BJ (cell line): ENCODE measurements around the gene HOXB3. TPM values are rescaled to one million over a fixed set of nuclear protein-coding genes. Genes with fewer than 3 reads are reported as not detected.
A peak's percentile ranks its signal among the peaks of the same experiment; 100 is the strongest.

Experiments
- CTCF ChIA-PET: fragments of 350-600 bp; formaldehyde crosslinking; extraction: SDS; loops from one replicate; lab custom pipeline; 2021; ENCODE audit warnings: antibody characterized with exemption, inconsistent platforms; lab: Yijun Ruan, JAX
- POLR2A ChIA-PET: fragments of 300-600 bp; sonication (Branson Sonifier 250); formaldehyde crosslinking; extraction: SDS; loops from one replicate; lab custom pipeline; 2021; ENCODE audit warnings: antibody characterized with exemption; lab: Charles Lee
- DNase-seq: peaks from one replicate; pipeline ENCODE4 v3.0.0-alpha.2; 2011; ENCODE audit warnings: low read depth
- H3K27me3 ChIP-seq: 2 replicates; pipeline ENCODE4 v1.6.0; 2011; ENCODE audit warnings: low read length; ENCODE audit not compliant: control insufficient read depth, insufficient read depth
- H3K36me3 ChIP-seq: 2 replicates; pipeline ENCODE4 v1.5.1; 2011; ENCODE audit warnings: low read length; ENCODE audit not compliant: control insufficient read depth, insufficient read depth
- H3K4me3 ChIP-seq: 2 replicates; pipeline ENCODE4 v1.5.1; 2011; ENCODE audit warnings: low read depth, mild to moderate bottlenecking, control low read depth, low read length
- polyA plus RNA-seq: library from polyadenylated mRNA; depleted of rRNA; stranded (reverse); fragments of >200 nt; gene quantifications from 2 replicates; pipeline ENCODE4 v1.2.3, GENCODE V29; 2011
- TF ChIP-seq, protein P1 (sequence below): IDR thresholded peaks from 2 replicates; pipeline ENCODE4 v1.5.1; 2011; ENCODE audit warnings: low read depth, mild to moderate bottlenecking, control low read depth, inconsistent platforms, low read length, moderate library complexity; ENCODE audit not compliant: insufficient read depth

HOXB3 gene
- polyA plus RNA-seq, 1 experiment, result not detected

DNA sequence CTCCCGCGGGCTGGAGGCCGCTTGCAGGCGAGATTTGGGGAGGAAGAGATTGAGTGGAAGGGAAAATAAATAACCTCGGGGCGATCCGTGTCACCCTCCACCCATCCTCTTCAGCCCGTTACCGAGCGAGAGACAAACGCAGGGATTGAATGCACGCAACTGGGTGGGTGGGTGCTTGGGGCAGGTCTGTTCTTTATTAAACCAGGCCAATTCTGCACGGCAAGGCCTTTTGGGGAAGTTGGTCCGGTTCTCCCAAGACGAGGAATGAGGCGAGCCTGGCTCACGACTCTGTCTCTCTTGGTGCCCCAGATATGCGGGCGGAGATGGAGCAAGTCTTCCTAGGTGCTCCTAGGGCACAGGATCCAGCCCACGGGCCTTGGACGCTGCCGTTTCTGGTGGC is 21.2 kb upstream of the HOXB3 start:
- Histone ChIP-seq H3K27me3 (peaks cover 84% of the 10 kb centered on the region), H3K36me3 (no peaks in the 10 kb centered on the region), H3K4me3 (no peak overlapping the region)
- CTCF ChIA-PET, result no interaction called here
- POLR2A ChIA-PET, result no interaction called here
- TF ChIP-seq, protein P1, sequence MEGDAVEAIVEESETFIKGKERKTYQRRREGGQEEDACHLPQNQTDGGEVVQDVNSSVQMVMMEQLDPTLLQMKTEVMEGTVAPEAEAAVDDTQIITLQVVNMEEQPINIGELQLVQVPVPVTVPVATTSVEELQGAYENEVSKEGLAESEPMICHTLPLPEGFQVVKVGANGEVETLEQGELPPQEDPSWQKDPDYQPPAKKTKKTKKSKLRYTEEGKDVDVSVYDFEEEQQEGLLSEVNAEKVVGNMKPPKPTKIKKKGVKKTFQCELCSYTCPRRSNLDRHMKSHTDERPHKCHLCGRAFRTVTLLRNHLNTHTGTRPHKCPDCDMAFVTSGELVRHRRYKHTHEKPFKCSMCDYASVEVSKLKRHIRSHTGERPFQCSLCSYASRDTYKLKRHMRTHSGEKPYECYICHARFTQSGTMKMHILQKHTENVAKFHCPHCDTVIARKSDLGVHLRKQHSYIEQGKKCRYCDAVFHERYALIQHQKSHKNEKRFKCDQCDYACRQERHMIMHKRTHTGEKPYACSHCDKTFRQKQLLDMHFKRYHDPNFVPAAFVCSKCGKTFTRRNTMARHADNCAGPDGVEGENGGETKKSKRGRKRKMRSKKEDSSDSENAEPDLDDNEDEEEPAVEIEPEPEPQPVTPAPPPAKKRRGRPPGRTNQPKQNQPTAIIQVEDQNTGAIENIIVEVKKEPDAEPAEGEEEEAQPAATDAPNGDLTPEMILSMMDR, result no peak
- DNase-seq, result no peak

DNA sequence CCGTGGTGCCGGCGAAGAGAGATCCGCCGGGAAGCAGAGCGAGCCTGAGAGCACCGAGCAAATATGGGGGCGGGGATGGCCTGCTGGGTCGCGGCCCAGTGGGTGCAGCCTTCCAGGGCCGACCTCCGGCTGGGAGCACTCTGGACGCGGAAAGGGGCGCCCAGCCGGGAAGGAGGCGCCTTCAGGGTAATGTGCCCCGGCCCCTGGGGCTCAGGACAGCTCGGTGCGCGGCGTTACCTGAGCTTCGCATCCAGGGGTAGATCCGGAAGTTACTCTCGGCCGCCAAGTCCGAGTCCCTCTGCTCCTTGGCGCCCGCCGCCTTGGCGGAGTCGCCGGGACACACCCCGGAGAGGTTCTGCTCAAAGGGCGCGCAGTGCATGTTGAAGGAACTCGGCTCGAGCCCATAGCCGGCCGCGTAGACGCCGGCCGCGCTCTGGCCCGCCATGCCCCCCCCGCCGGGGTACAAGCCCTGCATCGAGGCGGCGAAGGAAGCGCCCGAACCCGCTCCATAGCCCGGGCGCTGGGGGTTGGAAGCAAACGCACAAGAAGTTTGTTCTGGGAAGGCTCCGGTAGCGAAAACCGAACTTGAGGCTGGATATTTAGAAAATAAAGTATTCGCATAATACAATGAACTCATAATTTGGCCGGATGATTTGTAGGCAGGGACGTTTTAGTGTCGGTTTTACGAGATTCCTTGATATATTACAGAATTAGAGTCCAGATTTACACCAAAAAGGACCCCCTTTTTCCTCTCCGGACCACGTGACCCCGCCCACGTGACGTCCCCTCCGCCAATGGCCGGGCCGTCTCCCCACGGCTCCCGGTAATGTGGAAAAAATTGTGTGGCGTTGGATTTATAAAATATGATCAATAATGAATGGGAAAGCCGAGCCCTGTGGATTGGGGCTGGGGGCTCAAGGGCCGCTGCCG is 20.5 kb upstream of the HOXB3 start, which contains the start of gene HOXB7:
HOXB7 (minus strand) TSS at position 736 of the 930 bp plus-strand sequence; CDS start at position 637, 99 bp downstream.
- POLR2A ChIA-PET, result no interaction called here
- Histone ChIP-seq H3K27me3 (peaks cover 84% of the 10 kb centered on the region), H3K36me3 (no peaks in the 10 kb centered on the region), H3K4me3 (peak within 1 kb of the TSS; percentile 6)
- CTCF ChIA-PET, result interaction anchor here (0.9 to 4.7 kb wide), 3 partner anchors 8 to 275 kb away, joined by 3 to 27 read pairs (median 4); no protein-coding TSS in a partner anchor
- DNase-seq, result no peak
- TF ChIP-seq, protein P1, result no peak

DNA sequence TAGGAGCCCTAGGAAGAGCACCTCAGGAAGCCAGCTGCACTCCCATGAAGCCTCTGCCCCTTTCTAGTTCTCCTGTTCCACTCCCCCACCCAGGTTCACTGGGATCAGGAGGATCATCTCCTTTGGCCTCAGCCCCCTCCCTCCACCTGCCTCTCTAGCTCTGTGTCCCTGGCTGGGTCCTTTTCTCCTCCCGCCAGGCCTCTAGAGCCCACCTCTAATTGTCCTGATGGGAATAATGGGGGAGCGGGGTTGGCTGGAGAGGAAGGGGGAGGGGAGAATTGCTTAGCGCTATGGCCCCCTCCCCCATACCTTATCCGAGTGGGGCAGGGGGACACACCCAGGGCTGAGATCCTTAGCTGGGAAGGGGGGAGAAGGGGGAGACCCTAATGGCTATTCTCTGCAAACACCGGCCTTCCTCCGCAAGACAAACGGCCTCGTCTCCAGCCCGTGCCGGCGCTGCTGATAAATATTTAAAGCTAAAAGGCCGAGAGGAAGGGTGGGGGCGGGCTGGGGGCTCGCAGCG is 19.8 kb upstream of the HOXB3 start:
- H3K36me3 ChIP-seq, result no peaks in the 10 kb centered on the region
- TF ChIP-seq, protein P1, result no peak
- peaks cover 85% of the 10 kb centered on the region for H3K27me3 ChIP-seq
- POLR2A ChIA-PET, result no interaction called here
- no peak overlapping the region for H3K4me3 ChIP-seq
- DNase-seq, result no peak
- CTCF ChIA-PET, result interaction anchor here (0.6 to 4.7 kb wide), 5 partner anchors 8 to 695 kb away, joined by 3 to 27 read pairs (median 3); no protein-coding TSS in a partner anchor

DNA sequence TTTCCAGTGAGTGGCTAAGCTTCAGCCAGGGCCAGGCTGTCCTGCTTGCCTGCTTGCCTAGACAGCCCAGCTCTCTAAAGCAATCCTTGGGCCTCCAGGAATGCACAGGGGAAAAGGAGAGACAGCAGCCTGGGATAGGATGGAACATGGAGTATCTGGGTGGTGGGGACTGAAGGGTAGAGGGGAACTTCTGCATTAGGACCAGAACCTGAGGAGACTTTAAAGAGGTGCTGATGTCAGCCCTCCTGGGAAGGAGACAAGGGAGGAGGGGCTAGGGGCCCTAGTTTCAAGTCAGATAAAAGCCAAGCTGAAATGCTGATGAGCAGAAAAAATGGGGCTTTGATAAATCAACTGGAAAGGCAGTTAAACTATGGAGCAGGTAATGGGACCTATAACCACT is 19.0 kb upstream of the HOXB3 start:
- TF ChIP-seq, protein P1, result no peak
- ChIA-PET POLR2A (no interaction called here), CTCF (interaction anchor here (0.6 to 4.7 kb wide), 4 partner anchors 8 to 694 kb away, joined by 3 to 27 read pairs (median 4); partner anchors contain the start of gene HOXB5)
- Histone ChIP-seq H3K4me3 (no peak overlapping the region), H3K27me3 (peaks cover 86% of the 10 kb centered on the region), H3K36me3 (no peaks in the 10 kb centered on the region)
- DNase-seq, result no peak

DNA sequence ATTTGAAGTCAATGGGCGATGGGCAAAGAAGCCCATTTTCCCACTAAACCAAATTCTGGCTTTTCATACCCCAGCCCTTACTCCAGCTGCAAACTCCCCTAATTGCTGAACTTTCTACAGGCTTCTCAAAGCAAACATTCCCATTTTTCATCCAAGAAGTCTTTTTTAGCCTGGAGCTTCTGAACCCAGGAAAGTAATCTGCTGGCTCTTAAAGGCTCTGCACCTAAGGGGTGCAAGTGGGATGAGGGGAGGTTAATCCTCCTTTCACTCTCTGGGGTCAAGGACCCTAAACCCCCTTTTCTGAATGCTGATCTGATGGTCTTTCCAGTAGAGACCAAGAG is 18.4 kb upstream of the HOXB3 start:
- TF ChIP-seq, protein P1, result no peak
- no peak for DNase-seq
- H3K36me3 ChIP-seq, result no peaks in the 10 kb centered on the region
- ChIA-PET POLR2A (no interaction called here), CTCF (interaction anchor here (1.3 to 4.7 kb wide), 2 partner anchors 10 to 15 kb away, joined by 5 to 27 read pairs; partner anchors contain the start of gene HOXB5)
- peaks cover 87% of the 10 kb centered on the region for H3K27me3 ChIP-seq
- H3K4me3 ChIP-seq, result no peak overlapping the region
